Middle frontal gyrus (tissue), 1 donor: ENCODE results near the gene CDK2AP2.
"Not testable (repeated sequence)": the region's sequence is repeated elsewhere in the genome, so short reads cannot be mapped to it uniquely, and the experiment has no call there.

Source experiments
- DNase-seq: peaks from one replicate; pipeline ENCODE4 v3.0.0-alpha.2; 2015; ENCODE audit warnings: low spot score; ENCODE audit errors: extremely low spot score

Gene CDK2AP2, protein sequence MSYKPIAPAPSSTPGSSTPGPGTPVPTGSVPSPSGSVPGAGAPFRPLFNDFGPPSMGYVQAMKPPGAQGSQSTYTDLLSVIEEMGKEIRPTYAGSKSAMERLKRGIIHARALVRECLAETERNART

GRCh38 chr11:67507864-67508485 lies at the start of gene CDK2AP2:
CDK2AP2 (minus strand) TSS chr11:67508162; CDS start chr11:67508082, 80 bp downstream.
- DNase-seq: peak; percentile 97

DNA sequence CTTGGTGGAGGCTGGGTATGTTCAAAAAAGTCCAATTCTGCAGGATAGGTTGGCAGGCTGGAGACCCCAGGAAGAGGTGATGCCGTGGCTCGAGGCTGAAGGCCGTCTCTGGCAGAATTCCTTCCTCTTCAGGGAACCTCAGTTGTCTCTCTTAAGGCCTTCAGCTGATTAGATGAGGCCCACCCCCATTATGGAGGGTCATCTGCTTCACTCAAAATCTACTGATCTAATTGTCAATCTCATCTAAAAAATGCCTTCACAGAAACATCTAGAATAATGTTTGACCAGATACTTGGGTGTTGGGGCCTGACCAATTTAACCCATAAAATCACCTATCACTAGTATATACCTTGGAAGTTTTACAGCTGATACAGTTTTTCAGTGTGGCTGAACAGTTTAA lies 48.3 kb upstream of the CDK2AP2 start:
- no peak for DNase-seq

GRCh38 chr11:67551697-67552096 lies 43.7 kb upstream of the CDK2AP2 start:
- DNase-seq: not testable (repeated sequence)

DNA sequence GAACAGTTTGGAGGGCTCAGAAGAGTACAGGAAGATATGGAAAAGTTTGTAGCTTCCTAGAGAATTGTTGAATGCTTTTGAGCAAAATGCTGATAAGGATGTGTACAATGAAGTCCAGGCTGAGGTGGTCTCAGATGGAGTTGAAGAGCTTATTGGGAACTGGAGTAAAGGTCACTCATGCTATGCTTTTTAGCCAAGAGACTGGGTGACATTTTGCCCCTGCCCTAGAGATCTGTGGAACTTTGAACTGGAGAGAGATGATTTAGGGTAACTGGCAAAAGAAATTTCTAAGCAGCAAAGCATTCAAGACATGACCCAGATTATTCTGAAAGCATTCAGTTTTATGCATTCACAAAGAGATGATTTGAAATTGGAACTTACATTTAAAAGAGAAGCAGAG lies 43.2 kb upstream of the CDK2AP2 start:
- DNase-seq: no peak

DNA sequence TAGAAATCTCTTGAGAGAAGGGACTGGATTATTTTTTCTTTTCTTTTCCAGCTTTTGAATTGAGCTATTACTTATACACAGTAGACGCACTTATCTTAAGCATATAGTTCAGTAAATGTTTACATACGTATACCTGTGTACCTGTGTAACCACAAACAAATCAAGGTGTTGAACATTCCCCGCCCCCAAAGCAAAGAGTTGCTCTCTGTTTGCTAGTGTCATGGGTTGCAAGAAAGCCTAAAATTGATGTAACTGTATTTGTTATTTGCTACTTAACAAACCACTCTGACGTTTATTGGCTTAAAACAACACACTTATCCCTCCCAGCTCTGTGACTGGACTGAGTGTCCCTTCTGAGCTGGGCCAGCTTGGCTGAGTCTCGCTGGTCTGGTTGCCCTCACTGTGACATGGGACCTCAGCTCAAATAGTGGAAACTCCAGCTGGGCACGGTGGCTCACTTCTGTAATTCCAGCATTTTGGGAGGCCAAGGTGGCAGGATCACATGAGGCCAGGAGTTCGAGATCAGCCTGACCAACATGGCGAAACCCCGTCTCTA lies 40.7 kb upstream of the CDK2AP2 start:
- DNase-seq: no peak

GRCh38 chr11:67548112-67548511 lies 40.1 kb upstream of the CDK2AP2 start:
- DNase-seq: not testable (repeated sequence)

- DNase-seq: no peak
Measured at GRCh38 chr11:67545280-67545679, 37.3 kb upstream of the CDK2AP2 start.

- no peak for DNase-seq
Measured at GRCh38 chr11:67544616-67545242, 36.8 kb upstream of the CDK2AP2 start.

DNA sequence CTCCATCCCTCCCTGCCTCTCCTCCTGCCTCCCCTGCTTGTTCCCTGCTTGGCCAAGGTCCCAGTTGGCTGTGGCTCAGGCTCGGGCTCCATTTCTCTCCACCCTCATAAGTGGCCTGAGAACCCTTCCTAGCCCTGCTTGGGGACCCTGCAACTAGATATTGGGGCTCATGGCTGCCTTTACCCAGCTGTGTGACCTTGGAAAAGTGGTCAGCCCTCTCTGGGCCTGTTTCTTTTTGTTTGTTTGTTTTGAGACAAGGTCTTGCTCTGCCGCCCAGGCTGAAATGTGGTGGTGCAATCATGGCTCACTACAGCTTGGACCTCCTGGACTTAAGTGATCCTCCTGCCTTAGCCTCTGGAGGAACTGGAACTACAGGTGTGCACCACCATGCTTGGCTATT lies 35.6 kb upstream of the CDK2AP2 start:
- DNase-seq: no peak

DNA sequence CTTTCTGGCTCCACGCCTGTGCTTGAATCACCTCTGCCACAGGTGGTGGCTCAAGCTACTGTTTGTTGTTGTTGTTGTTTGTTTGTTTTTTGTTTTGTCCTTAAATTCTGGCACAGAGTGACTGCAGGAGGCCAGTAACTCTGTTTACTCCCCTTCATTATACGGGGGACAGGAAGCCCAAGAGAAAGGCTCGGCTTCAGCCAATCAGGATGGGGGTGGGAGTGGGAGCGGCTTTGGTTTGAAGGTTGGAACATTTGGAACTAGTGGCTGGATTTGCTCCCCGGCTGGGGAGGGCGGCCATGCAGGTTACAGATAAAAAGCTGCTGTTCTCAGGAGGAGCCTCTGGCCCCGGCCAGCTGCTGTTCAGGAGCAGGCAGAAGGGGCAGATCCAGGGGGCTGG lies 35.0 kb upstream of the CDK2AP2 start:
- DNase-seq: no peak

GRCh38 chr11:67542169-67542568 lies 34.2 kb upstream of the CDK2AP2 start:
- DNase-seq: no peak

DNA sequence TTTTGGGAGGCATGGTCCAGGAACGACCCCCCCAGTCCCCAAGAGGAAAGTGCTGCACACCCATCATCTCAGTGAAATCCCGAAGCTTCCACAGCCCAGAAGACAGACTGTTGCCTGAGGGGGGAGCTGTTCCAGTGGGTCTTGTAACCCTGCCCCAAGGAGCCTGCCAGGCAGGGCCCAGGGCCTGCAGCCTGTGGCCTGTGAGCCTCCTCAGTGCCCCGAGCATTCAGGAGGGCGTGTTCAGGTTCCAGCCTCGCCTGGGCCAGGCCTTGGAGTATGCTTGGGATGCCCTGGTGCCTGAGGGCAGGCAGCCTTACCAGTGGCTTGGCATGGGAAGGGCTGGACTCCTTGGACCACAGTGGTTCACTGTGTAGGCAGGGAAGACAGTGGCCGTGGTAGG lies 33.2 kb upstream of the CDK2AP2 start:
- no peak for DNase-seq

DNA sequence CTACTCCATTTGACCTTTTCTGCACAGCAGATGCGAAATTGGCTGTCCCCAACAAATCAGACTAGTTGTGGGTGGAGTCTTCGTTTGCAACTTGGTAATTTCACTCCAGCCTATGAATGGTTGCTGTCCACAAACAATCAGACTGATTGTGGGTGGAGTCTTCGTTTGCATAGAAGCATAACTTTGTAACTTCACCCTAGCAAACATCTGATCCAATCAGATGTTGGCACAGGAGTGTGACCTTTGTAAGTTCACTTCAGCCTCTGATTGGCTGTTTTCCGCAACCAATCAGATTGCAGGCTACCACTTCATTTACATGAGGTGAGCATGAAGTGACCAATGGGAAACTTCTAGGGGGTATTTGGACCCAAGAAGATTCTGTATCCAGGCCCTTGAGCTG lies 31.6 kb upstream of the CDK2AP2 start:
- no peak for DNase-seq

DNA sequence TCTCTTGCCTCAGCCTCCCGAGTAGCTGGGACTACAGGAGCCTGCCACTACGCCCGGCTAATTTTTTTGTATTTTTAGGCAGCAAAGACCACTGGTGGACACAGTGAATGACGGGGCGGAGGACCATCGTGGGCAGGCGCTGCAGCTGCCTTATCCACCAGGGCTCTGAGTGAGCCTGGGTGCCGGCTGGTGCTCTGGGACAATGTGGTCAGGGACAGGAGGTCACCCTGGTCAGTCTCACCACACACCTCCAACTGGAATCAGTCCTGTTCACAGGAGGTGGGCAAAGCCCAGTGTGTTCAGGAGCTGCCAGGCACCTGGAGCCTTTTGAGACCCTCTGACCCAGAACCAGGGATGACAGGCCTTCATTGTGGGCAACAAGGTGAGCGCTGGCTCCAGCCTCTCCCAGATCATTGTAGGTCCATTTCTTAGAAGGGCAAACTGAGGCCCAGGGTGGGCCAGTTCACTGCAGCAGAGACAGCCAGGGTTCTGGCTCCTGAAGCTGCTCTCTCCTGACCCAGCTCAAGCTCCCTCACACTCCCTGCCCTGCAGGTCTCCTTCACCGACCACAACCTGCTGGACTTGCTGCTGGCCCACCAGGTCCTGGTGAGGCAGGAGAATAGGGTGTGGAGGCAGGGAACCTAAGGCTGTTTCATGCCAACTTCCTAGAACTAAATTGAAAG lies 31.0 kb upstream of the CDK2AP2 start:
- no peak for DNase-seq

DNA sequence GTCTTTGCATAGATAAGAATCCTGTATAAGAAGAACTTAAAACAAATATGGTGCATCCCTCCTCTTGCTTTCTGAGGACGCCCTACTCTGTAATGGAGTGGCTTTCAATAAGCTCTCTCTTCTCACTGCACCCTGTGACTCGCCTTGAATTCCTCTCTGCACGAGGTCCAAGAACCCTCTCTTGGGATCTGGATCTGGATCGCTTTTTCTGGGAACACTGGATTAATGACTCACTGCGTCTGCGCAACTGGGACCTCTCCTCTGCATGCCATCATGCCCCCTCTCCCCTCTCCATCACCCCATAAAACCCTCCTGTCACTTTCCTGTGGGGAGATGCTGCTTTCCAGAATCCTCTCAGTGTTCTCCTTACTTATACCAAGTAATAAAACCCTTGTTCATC lies 30.3 kb upstream of the CDK2AP2 start:
- no peak for DNase-seq

GRCh38 chr11:67535561-67535960 lies 27.6 kb upstream of the CDK2AP2 start:
- no peak for DNase-seq

- no peak for DNase-seq
Measured at GRCh38 chr11:67534070-67534679, 26.2 kb upstream of the CDK2AP2 start.

DNA sequence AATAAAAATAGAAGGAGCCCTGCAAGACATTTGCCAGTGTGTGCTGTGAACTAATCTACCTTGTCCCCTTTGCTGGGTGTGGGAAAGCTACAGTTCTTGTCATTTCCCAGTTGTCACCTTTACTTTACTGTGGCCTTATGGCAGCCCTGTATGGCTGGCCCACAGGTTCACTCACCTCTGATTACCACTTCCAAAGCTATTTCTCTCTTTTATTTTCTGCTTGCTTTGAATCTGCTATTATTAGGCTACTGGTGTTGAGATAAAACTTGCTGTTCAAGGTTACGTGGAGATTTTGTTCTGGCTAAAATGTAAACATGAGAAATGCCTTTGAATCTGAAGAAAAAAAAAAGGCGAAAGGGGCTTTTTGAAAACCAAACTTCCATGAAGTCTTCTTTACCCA lies 24.9 kb upstream of the CDK2AP2 start:
- no peak for DNase-seq

GRCh38 chr11:67530282-67530592 lies 22.3 kb upstream of the CDK2AP2 start:
- DNase-seq: no peak

DNA sequence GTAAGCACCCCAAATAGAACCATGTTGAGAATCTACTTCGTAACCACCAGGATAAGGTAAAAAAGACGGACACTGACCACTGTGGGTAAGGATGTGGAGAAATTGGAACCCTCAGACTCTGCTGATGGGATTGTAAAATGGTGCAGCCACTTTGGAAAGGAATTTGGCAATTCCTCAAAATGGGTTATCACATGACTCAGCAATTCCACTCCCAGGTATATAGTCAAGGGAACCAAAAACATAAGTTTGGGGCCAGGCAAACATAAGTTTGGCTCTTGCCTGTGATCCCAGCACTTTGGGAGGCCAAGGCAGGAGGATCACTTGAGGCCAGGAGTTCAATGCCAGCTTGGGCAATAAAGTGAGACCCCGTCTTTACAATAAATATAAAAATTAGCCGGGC lies 20.4 kb upstream of the CDK2AP2 start:
- no peak for DNase-seq

DNA sequence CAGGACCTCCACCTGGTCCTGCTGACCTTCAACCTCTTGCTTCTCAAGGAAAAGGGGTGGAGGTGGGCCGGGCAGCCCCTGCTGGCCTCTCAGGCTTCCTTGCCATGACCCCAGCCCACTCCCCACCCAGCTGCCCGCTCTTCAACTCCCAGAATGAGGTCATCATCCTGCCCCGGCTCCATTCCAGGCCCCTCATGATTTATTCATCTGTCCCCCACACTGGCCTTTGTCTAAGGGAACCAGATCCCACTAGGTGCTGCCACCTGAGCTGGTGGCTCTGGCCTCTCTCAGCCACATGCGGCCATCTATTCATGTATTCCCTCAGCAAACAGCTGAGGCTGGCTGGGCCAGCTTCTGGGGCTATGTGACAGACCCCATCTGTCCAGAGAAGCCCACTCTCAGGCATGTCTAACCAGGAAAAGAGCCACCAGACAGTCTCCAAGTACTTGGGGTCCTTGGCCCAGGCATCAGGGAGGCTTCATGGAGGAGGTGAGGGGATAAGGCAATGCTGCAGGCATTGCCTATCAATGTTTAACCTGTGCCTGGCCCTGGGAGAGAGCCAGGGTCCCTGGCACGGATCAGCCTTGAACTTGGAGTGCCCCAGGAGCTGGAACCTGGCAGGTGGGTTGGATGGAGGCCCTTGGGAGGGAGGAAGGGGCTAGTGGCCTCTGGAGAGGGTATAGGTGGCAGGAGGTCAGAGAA lies 17.5 kb upstream of the CDK2AP2 start:
- DNase-seq: no peak

DNA sequence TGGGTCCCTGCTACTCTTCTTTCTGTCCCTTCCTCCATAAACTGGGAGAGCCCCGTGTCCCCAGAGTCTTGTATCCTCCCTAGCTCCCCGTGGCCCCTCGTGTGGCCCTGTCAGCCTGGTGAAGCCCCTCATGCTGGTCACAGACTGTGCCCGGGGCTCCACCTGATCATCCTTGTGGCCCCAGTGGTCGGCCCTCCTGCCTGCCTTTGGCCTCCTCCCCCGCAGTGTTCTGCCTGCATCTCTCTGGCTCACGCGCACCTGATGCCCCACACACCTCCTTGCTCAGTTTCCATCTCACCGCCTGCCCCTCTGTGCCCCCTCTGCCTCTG lies 16.5 kb upstream of the CDK2AP2 start:
- no peak for DNase-seq
